ENCODE results near the gene RAPGEF4. TPM values are rescaled to one million over a fixed set of nuclear protein-coding genes. Genes with fewer than 3 reads are reported as not detected.

The RAPGEF4 gene
- total and polyA plus RNA-seq, 2 of the 13 experiments (the other 11 are each of a cell fraction or from before 2014, with no cell fraction given), result 0.78 to 0.91 TPM

- TF ChIP-seq ZNF562 (CRISPR knock-in tag; IDR thresholded peaks at IDR 0.05; ENCODE audit: borderline replicate concordance) (no peak), KLF13 (CRISPR knock-in tag; IDR thresholded peaks at IDR 0.05) (no peak), TBX3 (IDR thresholded peaks at IDR 0.05; ENCODE audit: borderline replicate concordance) (no peak), TRAFD1 (CRISPR knock-in tag; IDR thresholded peaks at IDR 0.05; ENCODE audit: borderline replicate concordance) (no peak), ZNF546 (CRISPR knock-in tag; conservative IDR thresholded peaks at IDR 0.05) (peak; percentile 87; the same call in 1 of the 2 replicates), ZKSCAN8 (CRISPR knock-in tag; IDR thresholded peaks at IDR 0.05; ENCODE audit: borderline replicate concordance) (no peak), HNF4G (IDR thresholded peaks at IDR 0.05; ENCODE audit: borderline replicate concordance, low read depth, low read length) (no peak), HNF4G (CRISPR knock-in tag; IDR thresholded peaks at IDR 0.05; ENCODE audit: borderline replicate concordance, low read depth) (no peak), SOX13 (IDR thresholded peaks at IDR 0.05) (no peak), SOX13 (CRISPR knock-in tag; conservative IDR thresholded peaks at IDR 0.05 in 1 of 2, IDR thresholded peaks at IDR 0.05 in 1 of 2) (no peak), PRDM15 (CRISPR knock-in tag; IDR thresholded peaks at IDR 0.05) (no peak), ZEB1 (IDR thresholded peaks at IDR 0.05; ENCODE audit: insufficient replicate concordance, low read depth) (no peak), XRCC5 (optimal IDR thresholded peaks at IDR 0.05; ENCODE audit: low read length) (no peak), ZNF567 (CRISPR knock-in tag; IDR thresholded peaks at IDR 0.05; ENCODE audit: borderline replicate concordance) (no peak), NKX3-1 (CRISPR knock-in tag; IDR thresholded peaks at IDR 0.05) (no peak), ZNF121 (CRISPR knock-in tag; IDR thresholded peaks at IDR 0.05) (0 out of 2 replicates have a peak, but pooled peaks have one; percentile 44), ZNF225 (CRISPR knock-in tag; IDR thresholded peaks at IDR 0.05) (peak; percentile 28; the same call in 1 of the 2 replicates), SRF (IDR thresholded peaks at IDR 0.05; ENCODE audit: low read depth, low read length) (no peak), ZNF775 (CRISPR knock-in tag; IDR thresholded peaks at IDR 0.05; ENCODE audit: borderline replicate concordance) (no peak), ZNF382 (CRISPR knock-in tag; IDR thresholded peaks at IDR 0.05; ENCODE audit: borderline replicate concordance) (no peak), ZGPAT (CRISPR knock-in tag; IDR thresholded peaks at IDR 0.05) (0 out of 2 replicates have a peak, but pooled peaks have one; percentile 15)
- TF ChIP-seq, protein P1, sequence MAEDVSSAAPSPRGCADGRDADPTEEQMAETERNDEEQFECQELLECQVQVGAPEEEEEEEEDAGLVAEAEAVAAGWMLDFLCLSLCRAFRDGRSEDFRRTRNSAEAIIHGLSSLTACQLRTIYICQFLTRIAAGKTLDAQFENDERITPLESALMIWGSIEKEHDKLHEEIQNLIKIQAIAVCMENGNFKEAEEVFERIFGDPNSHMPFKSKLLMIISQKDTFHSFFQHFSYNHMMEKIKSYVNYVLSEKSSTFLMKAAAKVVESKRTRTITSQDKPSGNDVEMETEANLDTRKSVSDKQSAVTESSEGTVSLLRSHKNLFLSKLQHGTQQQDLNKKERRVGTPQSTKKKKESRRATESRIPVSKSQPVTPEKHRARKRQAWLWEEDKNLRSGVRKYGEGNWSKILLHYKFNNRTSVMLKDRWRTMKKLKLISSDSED (CRISPR knock-in tag; IDR thresholded peaks at IDR 0.05), result no peak
Observed at GRCh38 chr2:173075781-173076580, 340.3 kb downstream of the RAPGEF4 start, which contains the start of gene MAP3K20 (continued).

All from HepG2 (cell line).